K562 (cell line): Measurements from ENCODE around the gene CRABP2. TPM values are rescaled to one million over a fixed set of nuclear protein-coding genes. Genes with fewer than 3 reads are reported as not detected.

Source experiments
- CBX2 ChIP-seq: fragments of 200-600 bp; sonication (generic); IDR thresholded peaks from one replicate; pipeline ENCODE4 v1.6.1; 2012; ENCODE audit warnings: mild to moderate bottlenecking, low read length, inconsistent platforms; ENCODE audit not compliant: insufficient read depth, poor library complexity, severe bottlenecking
- EP400 ChIP-seq: fragments of 450-650 bp; IDR thresholded peaks from 2 replicates; pipeline ENCODE4 v1.6.1; 2017; ENCODE audit warnings: antibody characterized with exemption, mild to moderate bottlenecking, moderate library complexity
- ERF ChIP-seq: fragments of 450-650 bp; formaldehyde crosslinking; IDR thresholded peaks from 2 replicates; pipeline ENCODE4 v1.4.0; 2020; ENCODE audit warnings: mild to moderate bottlenecking, mixed read lengths
- GATA2 ChIP-seq: sonication (generic); formaldehyde crosslinking; IDR thresholded peaks from 2 replicates; pipeline ENCODE4 v1.4.0; 2020; ENCODE audit warnings: mild to moderate bottlenecking, missing genetic modification reagents
- KLF16 ChIP-seq: IDR thresholded peaks from 2 replicates; pipeline ENCODE4 v1.6.1; 2016; ENCODE audit warnings: antibody characterized with exemption
- KLF6 ChIP-seq: fragments of 250-450 bp; sonication (Bioruptor Pico); IDR thresholded peaks from 2 replicates; pipeline ENCODE4 v1.4.0; 2020; ENCODE audit warnings: mild to moderate bottlenecking, moderate library complexity, borderline replicate concordance
- L3MBTL2 ChIP-seq: fragments of 450-650 bp; IDR thresholded peaks from 2 replicates; pipeline ENCODE4 v1.6.1; 2016; ENCODE audit warnings: mild to moderate bottlenecking, moderate library complexity
- LEF1 ChIP-seq: fragments of 450-650 bp; IDR thresholded peaks from 2 replicates; pipeline ENCODE4 v1.6.1; 2016; ENCODE audit warnings: mild to moderate bottlenecking
- MYC ChIP-seq, 2 experiments: fragments of 250-450 bp in 1 of 2; sonication (Bioruptor Pico) in 1 of 2; IDR thresholded peaks; 2 replicates each; pipeline versions ENCODE4 v1.5.1 to v1.6.1; 2012 to 2021; ENCODE audit warnings: low read depth in 2 of 2, borderline replicate concordance in 1 of 2, improper control_type of control experiment in 1 of 2, low read length in 1 of 2, mild to moderate bottlenecking in 1 of 2, moderate library complexity in 1 of 2
- NEUROD1 ChIP-seq: fragments of 150-350 bp; IDR thresholded peaks from 2 replicates; pipeline ENCODE4 v1.6.1; 2014; ENCODE audit warnings: borderline replicate concordance, low read length, low read depth; ENCODE audit not compliant: partially characterized antibody
- ZBTB1 ChIP-seq: sonication (generic); formaldehyde crosslinking; IDR thresholded peaks from 2 replicates; pipeline ENCODE4 v1.8.1; 2023; ENCODE audit warnings: missing genetic modification reagents, low read depth, mild to moderate bottlenecking, borderline replicate concordance
- ZKSCAN3 ChIP-seq: fragments of 250-450 bp; sonication (Bioruptor Pico); IDR thresholded peaks from 2 replicates; pipeline ENCODE4 v1.4.0; 2020
- ZNF133 ChIP-seq: fragments of 250-450 bp; sonication (Bioruptor Pico); IDR thresholded peaks from 2 replicates; pipeline ENCODE4 v1.4.0; 2020; ENCODE audit warnings: mild to moderate bottlenecking
- ZNF41 ChIP-seq: fragments of 250-450 bp; sonication (Bioruptor Pico); conservative IDR thresholded peaks from 2 replicates; pipeline ENCODE4 v1.4.0; 2020; ENCODE audit warnings: mild to moderate bottlenecking
- ZSCAN32 ChIP-seq: fragments of 450-650 bp; formaldehyde crosslinking; IDR thresholded peaks from 2 replicates; pipeline ENCODE4 v1.4.0; 2020; ENCODE audit warnings: mild to moderate bottlenecking, moderate library complexity
- polyA plus RNA-seq, 8 experiments: library from polyadenylated mRNA; depleted of rRNA in 4 of 8; stranded (reverse) in 5 of 8; unstranded in 3 of 8; fragments of >200 nt; fragmentation: Nextera tagmentation in 2 of 8; fragmentation: Illumina TruSeq in 1 of 8; extraction: Ambion mirVana in 2 of 8; extraction: Trizol in 1 of 8; gene quantifications; 2 replicates each; pipeline versions ENCODE4 v1.2.1 to v1.2.3, GENCODE V29; 2011 to 2014; ENCODE audit warnings: inconsistent platforms in 1 of 8, missing spikeins in 1 of 8
- total RNA-seq, 7 experiments: library from RNA; depleted of rRNA in 6 of 7; stranded (reverse); fragments of >200 nt in 6 of 7; fragmentation: Illumina TruSeq in 2 of 7; extraction: Trizol in 2 of 7; gene quantifications; 2 replicates each; pipeline versions ENCODE4 v1.2.1 to v1.2.3, GENCODE V29; 2011 to 2021; ENCODE audit warnings: low replicate concordance in 1 of 7
- TF ChIP-seq, protein P1 (sequence below): IDR thresholded peaks from 2 replicates; pipeline ENCODE4 v1.6.1; 2014; ENCODE audit warnings: antibody characterized with exemption
- TF ChIP-seq, protein P2 (sequence below): fragments of 450-650 bp; formaldehyde crosslinking; IDR thresholded peaks from 2 replicates; pipeline ENCODE4 v1.4.0; 2022; ENCODE audit warnings: missing genetic modification characterization
- TF ChIP-seq, protein P3 (sequence below): fragments of 250-450 bp; sonication (Bioruptor Pico); IDR thresholded peaks from 2 replicates; pipeline ENCODE4 v1.8.0; 2022; ENCODE audit warnings: moderate library complexity, mild to moderate bottlenecking, inconsistent platforms
- TF ChIP-seq, protein P4 (sequence below): fragments of 450-650 bp; formaldehyde crosslinking; IDR thresholded peaks from 2 replicates; pipeline ENCODE4 v1.4.0; 2020; ENCODE audit warnings: mild to moderate bottlenecking, moderate library complexity
- TF ChIP-seq, protein P5 (sequence below): IDR thresholded peaks from 2 replicates; pipeline ENCODE4 v1.6.1; 2011; ENCODE audit not compliant: insufficient read length; ENCODE audit errors: extremely low read depth

The CRABP2 gene
- total and polyA plus RNA-seq, 9 of the 15 experiments (the other 6 are each of a cell fraction or from before 2014, with no cell fraction given) = 0.30 to 2.5 (median 0.82) TPM

DNA sequence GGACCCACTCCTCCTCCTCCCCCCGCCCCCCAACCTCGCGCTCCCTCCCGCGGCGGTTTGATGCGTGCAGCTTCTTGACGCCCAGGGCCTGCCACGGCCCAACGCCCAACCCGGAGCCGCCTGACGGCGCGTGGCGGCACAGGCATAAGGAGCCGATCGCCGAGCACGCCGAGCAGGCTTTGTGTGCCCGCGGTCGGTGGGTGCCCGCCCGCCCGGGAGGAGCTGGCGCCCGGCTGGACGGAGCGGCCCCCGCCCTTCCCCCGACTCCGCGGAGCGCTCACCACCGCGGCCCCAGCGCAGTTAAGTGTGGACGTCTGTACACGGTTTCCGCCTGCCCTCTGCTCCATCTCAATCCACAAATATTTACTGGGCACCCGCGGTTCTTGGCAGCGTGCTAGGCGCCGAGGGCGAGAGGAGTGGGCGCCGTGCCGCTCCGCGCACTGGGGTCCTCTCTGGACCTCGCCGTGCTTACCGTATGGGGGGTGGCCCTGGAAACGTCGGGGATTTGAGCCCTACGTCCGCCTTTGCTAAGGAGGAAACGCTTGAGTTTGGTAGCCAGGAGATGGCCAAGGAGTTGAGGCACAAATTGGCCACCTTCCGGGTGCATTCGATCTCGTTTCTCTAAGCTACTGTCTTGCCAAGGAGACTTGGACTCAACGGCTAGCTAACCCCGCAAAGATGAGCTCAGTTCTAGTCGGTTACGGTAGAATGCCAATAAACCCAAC is 46.5 kb upstream of the CRABP2 start (continued):
- TF ChIP-seq, protein P1, sequence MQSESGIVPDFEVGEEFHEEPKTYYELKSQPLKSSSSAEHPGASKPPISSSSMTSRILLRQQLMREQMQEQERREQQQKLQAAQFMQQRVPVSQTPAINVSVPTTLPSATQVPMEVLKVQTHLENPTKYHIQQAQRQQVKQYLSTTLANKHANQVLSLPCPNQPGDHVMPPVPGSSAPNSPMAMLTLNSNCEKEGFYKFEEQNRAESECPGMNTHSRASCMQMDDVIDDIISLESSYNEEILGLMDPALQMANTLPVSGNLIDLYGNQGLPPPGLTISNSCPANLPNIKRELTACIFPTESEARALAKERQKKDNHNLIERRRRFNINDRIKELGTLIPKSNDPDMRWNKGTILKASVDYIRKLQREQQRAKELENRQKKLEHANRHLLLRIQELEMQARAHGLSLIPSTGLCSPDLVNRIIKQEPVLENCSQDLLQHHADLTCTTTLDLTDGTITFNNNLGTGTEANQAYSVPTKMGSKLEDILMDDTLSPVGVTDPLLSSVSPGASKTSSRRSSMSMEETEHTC = no peak
- TF ChIP-seq KLF16 (no peak), LEF1 (no peak), ZNF41 (CRISPR knock-in tag) (no peak), KLF6 (CRISPR knock-in tag) (0 out of 2 replicates have a peak, but pooled peaks have one; percentile 10), ZKSCAN3 (CRISPR knock-in tag) (no peak), ZNF133 (CRISPR knock-in tag) (no peak), EP400 (peak; percentile 44; the same call in 1 of the 2 replicates), MYC (IDR thresholded peaks at IDR 0.05; ENCODE audit: low read depth, low read length) (peak; percentile 87), MYC (CRISPR knock-in tag; IDR thresholded peaks at IDR 0.05; ENCODE audit: borderline replicate concordance, low read depth) (no peak), ERF (CRISPR knock-in tag) (0 out of 2 replicates have a peak, but pooled peaks have one; percentile 39), NEUROD1 (peak; percentile 98), ZBTB1 (CRISPR knock-in tag) (no peak), ZSCAN32 (CRISPR knock-in tag) (no peak), CBX2 (no peak), GATA2 (CRISPR knock-in tag) (no peak), L3MBTL2 (peak; percentile 89)
- TF ChIP-seq, protein P2, sequence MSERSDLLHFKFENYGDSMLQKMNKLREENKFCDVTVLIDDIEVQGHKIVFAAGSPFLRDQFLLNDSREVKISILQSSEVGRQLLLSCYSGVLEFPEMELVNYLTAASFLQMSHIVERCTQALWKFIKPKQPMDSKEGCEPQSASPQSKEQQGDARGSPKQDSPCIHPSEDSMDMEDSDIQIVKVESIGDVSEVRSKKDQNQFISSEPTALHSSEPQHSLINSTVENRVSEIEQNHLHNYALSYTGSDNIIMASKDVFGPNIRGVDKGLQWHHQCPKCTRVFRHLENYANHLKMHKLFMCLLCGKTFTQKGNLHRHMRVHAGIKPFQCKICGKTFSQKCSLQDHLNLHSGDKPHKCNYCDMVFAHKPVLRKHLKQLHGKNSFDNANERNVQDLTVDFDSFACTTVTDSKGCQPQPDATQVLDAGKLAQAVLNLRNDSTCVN (CRISPR knock-in tag) = no peak
- TF ChIP-seq, protein P3, sequence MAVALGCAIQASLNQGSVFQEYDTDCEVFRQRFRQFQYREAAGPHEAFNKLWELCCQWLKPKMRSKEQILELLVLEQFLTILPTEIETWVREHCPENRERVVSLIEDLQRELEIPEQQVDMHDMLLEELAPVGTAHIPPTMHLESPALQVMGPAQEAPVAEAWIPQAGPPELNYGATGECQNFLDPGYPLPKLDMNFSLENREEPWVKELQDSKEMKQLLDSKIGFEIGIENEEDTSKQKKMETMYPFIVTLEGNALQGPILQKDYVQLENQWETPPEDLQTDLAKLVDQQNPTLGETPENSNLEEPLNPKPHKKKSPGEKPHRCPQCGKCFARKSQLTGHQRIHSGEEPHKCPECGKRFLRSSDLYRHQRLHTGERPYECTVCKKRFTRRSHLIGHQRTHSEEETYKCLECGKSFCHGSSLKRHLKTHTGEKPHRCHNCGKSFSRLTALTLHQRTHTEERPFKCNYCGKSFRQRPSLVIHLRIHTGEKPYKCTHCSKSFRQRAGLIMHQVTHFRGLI (CRISPR knock-in tag) = no peak
- TF ChIP-seq, protein P4, sequence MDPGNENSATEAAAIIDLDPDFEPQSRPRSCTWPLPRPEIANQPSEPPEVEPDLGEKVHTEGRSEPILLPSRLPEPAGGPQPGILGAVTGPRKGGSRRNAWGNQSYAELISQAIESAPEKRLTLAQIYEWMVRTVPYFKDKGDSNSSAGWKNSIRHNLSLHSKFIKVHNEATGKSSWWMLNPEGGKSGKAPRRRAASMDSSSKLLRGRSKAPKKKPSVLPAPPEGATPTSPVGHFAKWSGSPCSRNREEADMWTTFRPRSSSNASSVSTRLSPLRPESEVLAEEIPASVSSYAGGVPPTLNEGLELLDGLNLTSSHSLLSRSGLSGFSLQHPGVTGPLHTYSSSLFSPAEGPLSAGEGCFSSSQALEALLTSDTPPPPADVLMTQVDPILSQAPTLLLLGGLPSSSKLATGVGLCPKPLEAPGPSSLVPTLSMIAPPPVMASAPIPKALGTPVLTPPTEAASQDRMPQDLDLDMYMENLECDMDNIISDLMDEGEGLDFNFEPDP (CRISPR knock-in tag) = no peak
- TF ChIP-seq, protein P5, sequence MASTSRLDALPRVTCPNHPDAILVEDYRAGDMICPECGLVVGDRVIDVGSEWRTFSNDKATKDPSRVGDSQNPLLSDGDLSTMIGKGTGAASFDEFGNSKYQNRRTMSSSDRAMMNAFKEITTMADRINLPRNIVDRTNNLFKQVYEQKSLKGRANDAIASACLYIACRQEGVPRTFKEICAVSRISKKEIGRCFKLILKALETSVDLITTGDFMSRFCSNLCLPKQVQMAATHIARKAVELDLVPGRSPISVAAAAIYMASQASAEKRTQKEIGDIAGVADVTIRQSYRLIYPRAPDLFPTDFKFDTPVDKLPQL = no peak
